T-helper 2 cell (primary cell): ENCODE results near the gene HOXA13.

ENCODE experiments used
- DNase-seq, 5 experiments: peaks; one replicate each; pipeline versions ENCODE4 v3.0.0 to v3.0.0-alpha.2; 2012 to 2022

HOXA13 gene

GRCh38 chr7:27146491-27147198 lies 53.2 kb downstream of the HOXA13 start:
- DNase-seq: no peak

- DNase-seq: no peak
Measured at GRCh38 chr7:27145914-27146412, 53.9 kb downstream of the HOXA13 start.

GRCh38 chr7:27145165-27145913 lies 54.6 kb downstream of the HOXA13 start:
- no peak for DNase-seq

- DNase-seq: no peak
Measured at GRCh38 chr7:27144781-27145164, 55.1 kb downstream of the HOXA13 start.
